Keratinocyte (primary cell): Measurements from ENCODE around the gene CLMN. TPM values are rescaled to one million over a fixed set of nuclear protein-coding genes. Genes with fewer than 3 reads are reported as not detected.

Source experiments
- DNase-seq: peaks from one replicate; pipeline ENCODE4 v3.0.0-alpha.2; 2011; ENCODE audit warnings: low read depth, missing footprints, low spot score
- FAIRE-seq: peaks from 2 replicates; lab custom pipeline; 2011; peaks lifted over from hg19 to GRCh38; lab: Jason Lieb, UNC
- H2AFZ ChIP-seq: 2 replicates; pipeline ENCODE4 v1.6.0; 2012; ENCODE audit warnings: low read length, control low read depth, inconsistent platforms; ENCODE audit not compliant: control insufficient read depth
- H3K27ac ChIP-seq: 2 replicates; pipeline ENCODE4 v1.5.1; 2011; ENCODE audit warnings: low read length; ENCODE audit not compliant: control insufficient read depth, insufficient read depth
- H3K27me3 ChIP-seq: 3 replicates; pipeline ENCODE4 v1.6.0; 2011; ENCODE audit warnings: low read length; ENCODE audit not compliant: control insufficient read depth, insufficient read depth; ENCODE audit errors: extremely low read depth
- H3K36me3 ChIP-seq, 2 experiments: 2 replicates in 1 of 2; 3 replicates in 1 of 2; pipeline ENCODE4 v1.5.1; 2011; ENCODE audit warnings: low read length in 2 of 2, mild to moderate bottlenecking in 1 of 2; ENCODE audit not compliant: control insufficient read depth in 2 of 2, insufficient read depth in 2 of 2; ENCODE audit errors: extremely low read depth in 1 of 2
- H3K4me1 ChIP-seq: 3 replicates; pipeline ENCODE4 v1.5.1; 2011; ENCODE audit warnings: low read length; ENCODE audit not compliant: control insufficient read depth, insufficient read depth; ENCODE audit errors: extremely low read depth
- H3K4me2 ChIP-seq: 3 replicates; pipeline ENCODE4 v1.6.0; 2011; ENCODE audit warnings: low read depth, low read length; ENCODE audit not compliant: control insufficient read depth, insufficient read depth; ENCODE audit errors: extremely low read depth
- H3K4me3 ChIP-seq, 3 experiments: fragments of 200-600 bp in 1 of 3; sonication (generic) in 1 of 3; 2 replicates in 2 of 3; 3 replicates in 1 of 3; pipeline ENCODE4 v1.5.1; 2011 to 2016; ENCODE audit warnings: low read length in 3 of 3, mild to moderate bottlenecking in 3 of 3, control low read depth in 2 of 3, inconsistent platforms in 1 of 3, low read depth in 1 of 3, mixed read lengths in 1 of 3, mixed run types in 1 of 3, moderate library complexity in 1 of 3; ENCODE audit not compliant: control insufficient read depth in 2 of 3, insufficient read depth in 2 of 3; ENCODE audit errors: extremely low read depth in 1 of 3
- H3K79me2 ChIP-seq: 2 replicates; pipeline ENCODE4 v1.6.0; 2012; ENCODE audit warnings: low read length; ENCODE audit not compliant: control insufficient read depth, insufficient read depth
- H3K9ac ChIP-seq: 3 replicates; pipeline ENCODE4 v1.6.0; 2011; ENCODE audit warnings: low read length; ENCODE audit not compliant: control insufficient read depth, insufficient read depth; ENCODE audit errors: extremely low read depth
- H3K9me1 ChIP-seq: 3 replicates; pipeline ENCODE4 v1.6.0; 2011; ENCODE audit warnings: low read length; ENCODE audit not compliant: control insufficient read depth, insufficient read depth; ENCODE audit errors: extremely low read depth
- H3K9me3 ChIP-seq: 2 replicates; pipeline ENCODE4 v1.5.1; 2012; ENCODE audit warnings: low read depth, low read length; ENCODE audit not compliant: control insufficient read depth
- H4K20me1 ChIP-seq: 3 replicates; pipeline ENCODE4 v1.6.0; 2011; ENCODE audit warnings: low read length; ENCODE audit not compliant: control insufficient read depth, insufficient read depth; ENCODE audit errors: extremely low read depth
- EZH2 ChIP-seq: IDR thresholded peaks from one replicate; pipeline ENCODE4 v1.6.1; 2012; ENCODE audit warnings: inconsistent platforms, mild to moderate bottlenecking, low read length, moderate library complexity
- dilution Hi-C: fragments of 300-500 bp; cut with MboI; formaldehyde crosslinking; loops from one replicate; pipeline ENCODE4 v1.7.0; 2020; ENCODE audit warnings: low sequenced_read_pairs; ENCODE audit not compliant: extremely low pct_ligation_motif_present
- polyA plus RNA-seq, 5 experiments: library from polyadenylated mRNA; depleted of rRNA in 3 of 5; stranded (reverse) in 3 of 5; stranded (forward) in 1 of 5; unstranded in 1 of 5; fragments of >200 nt; gene quantifications; 1 replicate in 1 of 5; 2 replicates in 3 of 5; 3 replicates in 1 of 5; pipeline versions ENCODE4 v1.2.1 to v1.2.3, GENCODE V29; 2011 to 2012; ENCODE audit warnings: missing spikeins in 2 of 5, low read depth in 1 of 5, low replicate concordance in 1 of 5
- TF ChIP-seq, protein P1 (sequence below), 3 experiments: IDR thresholded peaks in 1 of 3; conservative IDR thresholded peaks in 1 of 3; optimal IDR thresholded peaks in 1 of 3; 2 replicates in 2 of 3; 3 replicates in 1 of 3; pipeline versions ENCODE3 to v1.5.1; 2011; ENCODE audit warnings: low read length in 3 of 3, mild to moderate bottlenecking in 3 of 3, moderate library complexity in 2 of 3, control low read depth in 1 of 3, inconsistent platforms in 1 of 3; ENCODE audit not compliant: insufficient read depth in 2 of 3; ENCODE audit errors: extremely low read depth in 1 of 3

Gene CLMN
- polyA plus RNA-seq, 1 donor (not counting 4 experiments of a cell fraction or from before 2014, with no cell fraction given) = 6.1 TPM

DNA sequence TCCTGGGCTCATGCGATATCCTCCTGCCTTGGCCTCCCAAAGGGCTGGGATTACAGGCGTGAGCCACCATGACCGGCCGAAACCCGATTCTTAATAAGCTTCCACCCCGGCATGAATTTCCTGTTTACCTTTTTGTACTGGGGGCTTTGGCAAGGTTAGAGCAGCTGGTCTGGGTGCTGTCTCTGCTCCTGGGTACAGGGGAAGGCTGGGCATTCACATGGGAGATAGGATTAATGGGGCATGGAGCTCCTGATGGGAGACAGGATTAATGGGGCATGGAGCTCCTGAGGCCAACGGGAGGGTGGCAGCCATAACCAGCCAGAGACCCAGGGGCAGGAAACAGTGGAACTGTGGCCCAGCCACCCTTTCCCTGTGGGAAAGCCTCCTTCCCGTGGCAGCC, 92.9 kb downstream of the CLMN start:
- no peak for TF ChIP-seq EZH2
- TF ChIP-seq, protein P1, sequence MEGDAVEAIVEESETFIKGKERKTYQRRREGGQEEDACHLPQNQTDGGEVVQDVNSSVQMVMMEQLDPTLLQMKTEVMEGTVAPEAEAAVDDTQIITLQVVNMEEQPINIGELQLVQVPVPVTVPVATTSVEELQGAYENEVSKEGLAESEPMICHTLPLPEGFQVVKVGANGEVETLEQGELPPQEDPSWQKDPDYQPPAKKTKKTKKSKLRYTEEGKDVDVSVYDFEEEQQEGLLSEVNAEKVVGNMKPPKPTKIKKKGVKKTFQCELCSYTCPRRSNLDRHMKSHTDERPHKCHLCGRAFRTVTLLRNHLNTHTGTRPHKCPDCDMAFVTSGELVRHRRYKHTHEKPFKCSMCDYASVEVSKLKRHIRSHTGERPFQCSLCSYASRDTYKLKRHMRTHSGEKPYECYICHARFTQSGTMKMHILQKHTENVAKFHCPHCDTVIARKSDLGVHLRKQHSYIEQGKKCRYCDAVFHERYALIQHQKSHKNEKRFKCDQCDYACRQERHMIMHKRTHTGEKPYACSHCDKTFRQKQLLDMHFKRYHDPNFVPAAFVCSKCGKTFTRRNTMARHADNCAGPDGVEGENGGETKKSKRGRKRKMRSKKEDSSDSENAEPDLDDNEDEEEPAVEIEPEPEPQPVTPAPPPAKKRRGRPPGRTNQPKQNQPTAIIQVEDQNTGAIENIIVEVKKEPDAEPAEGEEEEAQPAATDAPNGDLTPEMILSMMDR (optimal IDR thresholded peaks at IDR 0.05 in 1 of 3, IDR thresholded peaks at IDR 0.05 in 1 of 3, conservative IDR thresholded peaks at IDR 0.05 in 1 of 3; ENCODE audit: extremely low read depth in 1 of 3, insufficient read depth in 2 of 3, low read length in 3 of 3) = no peak
- H3K9ac ChIP-seq = no peak overlapping the region
- H3K9me3 ChIP-seq = no peaks in the 10 kb centered on the region
- no peak overlapping the region for H3K4me2 ChIP-seq
- H3K79me2 ChIP-seq = no peaks in the 10 kb centered on the region
- no peaks in the 10 kb centered on the region for H3K9me1 ChIP-seq
- H3K4me1 ChIP-seq = peaks cover 3% of the 10 kb centered on the region
- DNase-seq (no peak), FAIRE-seq (no peak)
- no peaks in the 10 kb centered on the region for H4K20me1 ChIP-seq
- no peaks in the 10 kb centered on the region for H3K27me3 ChIP-seq
- H2AFZ ChIP-seq = no peak overlapping the region
- no peak overlapping the region for H3K4me3 ChIP-seq
- no peaks in the 10 kb centered on the region for H3K36me3 ChIP-seq
- dilution Hi-C loops = no loop called here
- no peak overlapping the region for H3K27ac ChIP-seq

DNA sequence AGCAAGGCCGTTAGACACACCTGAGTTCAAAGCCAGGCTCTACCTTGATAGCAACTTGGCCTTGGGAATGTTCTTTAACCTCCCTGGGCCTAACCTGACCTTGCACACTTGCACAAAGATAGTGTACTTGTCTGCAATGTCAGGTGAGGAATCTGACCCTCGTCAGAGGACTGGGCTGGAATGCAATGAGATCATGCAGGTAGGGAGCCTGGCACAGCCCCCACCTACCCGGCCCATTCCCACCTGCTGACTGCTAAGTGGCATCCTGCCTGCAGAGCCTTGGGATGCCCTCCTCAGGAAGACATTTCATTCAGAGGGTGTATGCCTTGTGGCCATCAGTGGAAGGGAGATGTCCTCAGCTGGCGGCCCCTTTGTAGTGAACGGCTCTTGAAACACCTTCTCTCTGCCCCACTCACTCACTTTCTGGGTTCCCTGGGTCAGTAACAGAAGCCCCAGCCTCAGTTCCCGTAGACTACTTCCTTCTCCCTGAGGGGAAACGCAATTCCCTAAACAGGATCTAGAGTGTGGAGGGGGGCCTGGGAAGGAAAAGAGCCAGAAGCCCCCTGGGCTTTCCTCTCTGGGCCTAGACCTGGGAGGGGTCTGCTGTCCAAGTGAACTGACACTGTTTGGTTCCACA, 94.3 kb downstream of the CLMN start:
- no peaks in the 10 kb centered on the region for H3K27me3 ChIP-seq
- H3K4me1 ChIP-seq = no peaks in the 10 kb centered on the region
- H3K4me2 ChIP-seq = no peak overlapping the region
- H3K9me1 ChIP-seq = no peaks in the 10 kb centered on the region
- peaks cover 0 to 2% of the 10 kb centered on the region in 2 experiments for H3K36me3 ChIP-seq
- no peak overlapping the region for H3K4me3 ChIP-seq
- no peaks in the 10 kb centered on the region for H3K79me2 ChIP-seq
- dilution Hi-C loops = no loop called here
- DNase-seq (no peak), FAIRE-seq (no peak)
- no peaks in the 10 kb centered on the region for H3K9me3 ChIP-seq
- TF ChIP-seq, protein P1 (optimal IDR thresholded peaks at IDR 0.05 in 1 of 3, IDR thresholded peaks at IDR 0.05 in 1 of 3, conservative IDR thresholded peaks at IDR 0.05 in 1 of 3; ENCODE audit: extremely low read depth in 1 of 3, insufficient read depth in 2 of 3, low read length in 3 of 3) = no peak
- no peak for TF ChIP-seq EZH2
- H4K20me1 ChIP-seq = no peaks in the 10 kb centered on the region
- no peak overlapping the region for H3K9ac ChIP-seq
- no peak overlapping the region for H2AFZ ChIP-seq
- no peak overlapping the region for H3K27ac ChIP-seq
